ENCODE measurements around the gene SYT11.
"Not testable (repeated sequence)": the region's sequence is repeated elsewhere in the genome, so short reads cannot be mapped to it uniquely, and the experiment has no call there.

SYT11 gene

DNA sequence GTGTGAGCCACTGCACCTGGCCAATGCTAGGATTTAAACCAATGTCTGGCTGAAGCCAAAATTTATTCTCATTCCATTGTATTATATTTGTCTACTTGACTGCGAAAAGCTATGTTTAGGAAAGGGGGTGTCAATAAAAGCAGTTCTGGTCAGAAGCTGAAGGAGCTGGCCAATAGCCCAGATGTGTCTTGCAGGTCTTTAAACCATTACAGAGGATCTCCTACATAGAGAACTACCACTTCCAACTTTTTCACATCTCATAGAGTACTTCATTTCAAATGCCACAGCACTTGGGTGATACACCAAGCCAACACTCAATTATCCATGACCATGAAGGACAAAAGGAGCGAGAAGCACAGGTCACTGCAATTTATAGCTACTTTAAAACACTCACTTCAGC lies 2.5 kb downstream of the SYT11 start:
- DNase-seq, result no peak

GRCh38 chr1:155864393-155864792 lies 5.0 kb downstream of the SYT11 start:
- no peak for DNase-seq

GRCh38 chr1:155867766-155868165 lies 8.4 kb downstream of the SYT11 start:
- no peak for DNase-seq

DNA sequence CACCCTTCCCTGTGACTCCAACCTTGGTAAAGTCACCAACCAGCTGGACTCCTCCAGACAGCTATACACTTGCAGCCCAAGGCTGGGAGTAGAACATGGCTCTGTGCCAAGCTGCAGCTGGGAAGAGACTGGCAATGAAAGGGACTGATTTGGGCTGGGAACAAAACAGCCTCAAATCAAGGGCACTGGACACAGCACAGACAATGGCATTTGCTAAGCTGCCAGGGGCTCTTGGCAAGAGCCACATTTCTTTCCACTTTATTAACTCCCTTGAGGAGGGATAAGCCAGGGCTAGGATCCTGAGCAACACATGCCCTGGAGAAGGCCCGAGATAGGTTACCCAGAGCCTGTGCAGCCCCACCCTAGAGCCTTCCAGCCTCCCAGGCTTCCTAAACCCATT lies 12.0 kb downstream of the SYT11 start:
- DNase-seq, result no peak

GRCh38 chr1:155872527-155872926 lies 13.2 kb downstream of the SYT11 start:
- no peak for DNase-seq

DNA sequence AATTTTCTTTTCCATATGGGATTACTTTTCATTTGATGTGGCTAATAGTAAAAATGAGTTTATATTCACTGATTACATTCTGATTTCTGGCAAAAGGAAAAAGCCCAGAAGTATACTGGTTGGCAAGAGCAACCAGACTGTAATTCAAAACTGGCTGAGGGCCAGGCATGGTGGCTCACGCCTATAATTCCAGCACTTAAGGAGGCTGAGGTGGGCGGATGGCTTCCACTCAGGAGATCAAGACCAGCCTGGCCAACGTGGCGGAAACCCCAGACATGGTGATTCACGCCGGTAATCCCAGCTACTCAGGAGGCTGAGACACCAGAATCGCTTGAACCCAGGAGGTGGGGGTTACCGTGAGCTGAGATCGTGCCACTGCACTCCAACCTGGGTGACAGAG lies 14.5 kb downstream of the SYT11 start:
- DNase-seq, result no peak

DNA sequence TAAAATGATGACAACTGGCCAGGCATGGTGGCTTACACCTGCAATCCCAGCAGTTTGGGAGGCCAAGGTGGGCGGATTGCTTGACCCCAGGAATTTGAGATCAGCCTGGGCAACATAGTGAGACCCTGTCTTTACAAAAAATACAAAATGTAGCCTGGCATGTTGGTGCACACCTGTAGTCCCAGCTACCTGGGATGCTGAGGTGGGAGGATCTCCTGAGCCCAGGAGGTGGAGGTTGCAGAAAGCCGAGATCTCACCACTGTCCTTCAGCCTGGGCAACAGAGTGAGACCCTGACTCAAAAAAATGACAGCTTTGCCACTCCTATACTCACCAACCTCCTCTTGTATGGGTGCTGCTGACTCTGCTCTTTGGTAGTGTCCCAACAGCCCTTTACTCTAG lies 18.6 kb downstream of the SYT11 start:
- DNase-seq, result no peak

GRCh38 chr1:155880251-155880650 lies 20.9 kb downstream of the SYT11 start:
- no peak for DNase-seq

- DNase-seq, result no peak
Measured at GRCh38 chr1:155880950-155881349, 21.6 kb downstream of the SYT11 start.

GRCh38 chr1:155882235-155882634 lies 22.9 kb downstream of the SYT11 start:
- DNase-seq, result no peak

DNA sequence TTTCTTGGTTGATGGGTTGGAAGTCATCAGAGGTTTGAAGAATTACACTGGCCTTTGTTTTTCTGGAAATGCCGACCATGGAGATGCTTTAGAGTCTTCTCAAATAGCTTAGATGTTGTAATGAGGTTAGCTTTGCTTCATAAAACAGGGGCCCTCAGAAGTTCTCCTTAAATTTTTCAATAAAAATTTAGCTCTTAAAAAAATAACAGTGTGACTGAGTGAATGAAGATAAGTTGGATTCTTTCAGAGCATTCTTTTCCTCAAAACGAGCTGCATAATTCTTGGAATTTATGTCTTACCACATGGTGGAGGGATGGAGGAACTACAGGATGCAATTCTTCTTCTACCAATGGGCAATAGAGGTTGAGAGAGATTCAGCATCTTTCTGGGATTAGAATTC lies 23.4 kb downstream of the SYT11 start:
- no peak for DNase-seq

DNA sequence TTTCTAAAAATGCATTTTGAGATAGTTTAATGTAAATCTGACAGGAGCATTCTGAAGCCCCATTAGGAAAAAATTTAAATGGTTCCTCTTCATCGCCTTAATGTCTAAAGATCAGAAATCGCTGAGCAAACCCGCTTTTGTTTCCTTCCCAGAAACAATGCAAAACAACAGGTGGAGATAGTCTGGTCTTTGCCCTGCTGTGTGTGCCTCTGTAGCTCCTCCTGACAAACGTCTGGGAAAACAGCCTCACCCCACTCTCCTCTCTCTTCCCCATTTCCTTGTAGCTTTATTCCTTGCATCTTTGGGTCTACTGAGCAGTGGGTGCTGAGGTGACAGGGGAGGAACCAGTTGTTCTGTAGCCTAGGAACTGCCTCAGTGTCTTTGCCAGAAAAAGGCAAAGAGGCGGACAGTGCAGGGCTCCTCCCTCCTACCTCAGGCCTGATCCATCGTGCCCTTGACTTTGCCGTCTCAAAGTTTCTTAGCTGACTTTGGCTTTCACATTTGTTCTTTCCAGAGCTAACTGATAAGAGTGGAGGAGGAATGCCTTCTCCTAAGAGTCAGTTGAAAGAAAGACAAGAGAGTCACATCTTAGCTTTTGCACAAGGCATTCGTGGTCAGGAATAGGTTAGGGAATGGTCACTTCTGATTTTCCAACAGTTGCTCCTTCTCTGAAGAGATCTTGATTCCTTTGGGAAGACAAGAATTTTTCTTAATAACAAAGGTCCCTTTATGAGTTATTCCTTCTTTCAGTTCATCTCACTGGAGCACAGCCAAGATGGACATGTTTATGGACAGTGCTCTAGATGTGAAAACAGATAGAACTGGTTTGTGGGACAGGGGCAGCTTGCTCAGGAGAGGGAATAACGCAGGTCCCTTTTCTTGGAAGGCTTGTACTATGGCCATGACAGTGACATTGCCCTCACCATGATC lies 24.9 kb downstream of the SYT11 start:
- no peak for DNase-seq

DNA sequence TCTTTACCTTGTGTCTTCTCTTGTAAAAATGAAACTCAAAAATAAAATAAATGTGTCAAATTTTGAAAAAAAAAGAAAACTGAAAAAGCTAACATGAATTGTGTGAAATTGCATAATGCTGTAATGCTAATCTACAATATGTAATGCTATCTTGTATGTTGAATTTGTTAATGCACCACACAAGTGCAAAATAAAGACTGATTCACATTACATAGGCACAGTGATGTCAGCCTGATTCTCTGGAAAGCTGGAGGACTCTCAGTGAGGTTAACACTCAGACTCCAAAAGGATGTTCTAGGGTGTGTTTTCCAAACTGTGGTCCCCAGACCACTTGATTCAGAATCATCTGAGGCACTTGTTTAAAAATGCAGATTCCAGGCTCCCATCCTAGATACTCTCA lies 25.6 kb downstream of the SYT11 start:
- no peak for DNase-seq

DNA sequence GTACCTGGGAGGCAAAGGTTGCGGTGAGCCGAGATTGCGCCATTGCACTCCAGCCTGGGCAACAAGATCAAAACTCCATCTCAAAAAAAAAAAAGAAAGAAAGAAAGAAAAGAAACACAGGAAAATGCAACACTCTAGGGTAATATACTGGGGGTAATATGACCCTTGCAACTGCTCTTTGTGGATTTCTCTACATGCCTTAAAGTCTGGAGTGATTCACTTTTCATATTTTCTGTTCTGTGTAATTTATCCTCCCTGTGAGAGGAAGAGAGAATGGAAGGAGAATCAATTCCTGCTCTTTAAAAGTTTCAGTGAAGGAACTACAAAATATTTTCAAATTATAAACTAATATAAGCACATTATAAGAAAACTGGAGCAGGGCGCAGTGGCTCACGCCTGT lies 29.1 kb downstream of the SYT11 start:
- no peak for DNase-seq

DNA sequence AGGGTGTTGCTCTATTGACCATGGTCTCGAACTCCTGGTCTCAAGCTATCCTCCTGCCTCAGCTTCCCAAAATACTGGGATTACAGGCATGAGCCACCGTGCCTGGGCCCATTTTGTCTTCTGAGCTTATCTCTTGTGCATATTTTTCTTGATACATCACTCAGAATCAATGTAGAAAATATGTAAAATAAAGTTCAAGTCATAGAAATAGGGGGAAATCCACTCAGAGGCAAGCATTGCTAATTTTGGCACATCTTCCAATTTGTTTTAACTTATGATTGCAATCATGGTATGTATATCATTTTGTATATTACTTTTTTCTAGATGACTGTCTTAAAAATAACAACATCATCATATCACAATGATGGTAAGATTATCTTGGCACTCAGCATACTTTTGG lies 30.2 kb downstream of the SYT11 start:
- no peak for DNase-seq

GRCh38 chr1:155890251-155890650 lies 30.9 kb downstream of the SYT11 start:
- no peak for DNase-seq

- DNase-seq, result no peak
Measured at GRCh38 chr1:155892796-155893195, 33.4 kb downstream of the SYT11 start.

- DNase-seq, result peak; percentile 45
Measured at GRCh38 chr1:155893389-155894142, 34.2 kb downstream of the SYT11 start.

GRCh38 chr1:155895617-155896016 lies 36.2 kb downstream of the SYT11 start:
- not testable (repeated sequence) for DNase-seq

- not testable (repeated sequence) for DNase-seq
Measured at GRCh38 chr1:155896476-155896875, 37.1 kb downstream of the SYT11 start.

DNA sequence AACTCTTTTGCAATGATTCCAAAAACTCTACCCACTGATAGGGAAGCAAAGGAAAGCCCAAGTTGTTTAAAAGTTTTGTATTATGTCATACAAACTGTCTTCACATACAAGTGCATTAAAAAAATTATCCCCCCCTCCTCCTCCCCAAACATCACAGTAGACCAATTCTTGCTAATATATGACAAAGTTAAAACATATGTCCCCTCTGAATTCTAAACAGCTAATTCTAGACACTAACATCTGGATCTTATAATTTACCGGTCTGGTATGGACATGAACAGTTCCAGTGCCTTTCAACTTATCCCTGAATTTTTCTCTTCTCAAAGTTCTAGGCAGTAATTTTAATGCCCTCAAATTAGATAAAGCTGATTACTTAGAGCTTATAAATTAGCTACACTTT lies 38.4 kb downstream of the SYT11 start:
- DNase-seq, result no peak

GRCh38 chr1:155898888-155899287 lies 39.5 kb downstream of the SYT11 start:
- DNase-seq, result no peak

- no peak for DNase-seq
Measured at GRCh38 chr1:155899683-155900082, 40.3 kb downstream of the SYT11 start.

- DNase-seq, result no peak
Measured at GRCh38 chr1:155900161-155900560, 40.8 kb downstream of the SYT11 start.
